ENCODE results near the gene MCOLN2. TPM values are rescaled to one million over a fixed set of nuclear protein-coding genes. Genes with fewer than 3 reads are reported as not detected.
A peak's percentile ranks its signal among the peaks of the same experiment; 100 is the strongest.

The MCOLN2 gene
- total RNA-seq, 2 experiments from 2014 or later = 104 to 188 TPM

GRCh38 chr1:84947536-84948410, 49.1 kb downstream of the MCOLN2 start:
- no TSS peak for BruUV-seq (replicated peaks)
- ChIA-PET CTCF (ENCODE audit: unreplicated experiment) (interaction anchor here (1.5 kb wide), 1 partner anchor 80 kb away, joined by 10 read pairs; no protein-coding TSS in a partner anchor), POLR2A (interaction anchor here (0.9 to 1.7 kb wide), 7 partner anchors 10 to 328 kb away, joined by 3 to 10 read pairs (median 3); partner anchors contain the start of genes BCL10 and C1orf52)
- no peak for TF ChIP-seq CTCF (conservative IDR thresholded peaks at IDR 0.05; ENCODE audit: low read length)
- no peak for TF ChIP-seq EZH2phosphoT487 (IDR thresholded peaks at IDR 0.05; ENCODE audit: borderline replicate concordance, low read depth, low read length)
- H3K79me2 ChIP-seq (ENCODE audit: insufficient read depth, low read depth, low read length) = no peaks in the 10 kb centered on the region
- H3K4me1 ChIP-seq (ENCODE audit: insufficient read depth, low read length, poor library complexity, severe bottlenecking) = peaks cover 20% of the 10 kb centered on the region
- peaks cover 84% of the 10 kb centered on the region for H3K36me3 ChIP-seq (ENCODE audit: insufficient read depth, low read length)
- H3K4me3 ChIP-seq (ENCODE audit: low read depth, low read length, poor library complexity, severe bottlenecking) = no peak overlapping the region
- H2AFZ ChIP-seq (ENCODE audit: low read length) = no peak overlapping the region
- H3K4me2 ChIP-seq (ENCODE audit: low read length) = no peak overlapping the region
- H3K9me3 ChIP-seq (ENCODE audit: low read length) = peaks cover 8% of the 10 kb centered on the region; the same call in 1 of the 2 replicates
- H3K9me2 ChIP-seq (ENCODE audit: insufficient read depth, low read length) = no peaks in the 10 kb centered on the region
- H3K27ac ChIP-seq (ENCODE audit: low read depth, low read length, poor library complexity, severe bottlenecking) = peak overlapping the region; percentile 9
- H4K20me1 ChIP-seq (ENCODE audit: insufficient read depth, low read length) = no peaks in the 10 kb centered on the region
- peak; percentile 18 for DNase-seq (ENCODE audit: low spot score)
- intact Hi-C loops (cut with micrococcal nuclease; ENCODE audit: unreplicated experiment) = no loop called here

- ChIA-PET POLR2A (interaction anchor here (1.4 kb wide), 1 partner anchor 11 kb away, joined by 3 read pairs; no protein-coding TSS in a partner anchor), CTCF (ENCODE audit: unreplicated experiment) (no interaction called here)
- H3K79me2 ChIP-seq (ENCODE audit: insufficient read depth, low read depth, low read length) = no peaks in the 10 kb centered on the region
- H3K9me2 ChIP-seq (ENCODE audit: insufficient read depth, low read length) = no peaks in the 10 kb centered on the region
- no peak overlapping the region for H2AFZ ChIP-seq (ENCODE audit: low read length)
- no peak overlapping the region for H3K4me3 ChIP-seq (ENCODE audit: low read depth, low read length, poor library complexity, severe bottlenecking)
- no peak overlapping the region for H3K27ac ChIP-seq (ENCODE audit: low read depth, low read length, poor library complexity, severe bottlenecking)
- BruUV-seq (replicated peaks) = no TSS peak
- peaks cover 20% of the 10 kb centered on the region for H3K4me1 ChIP-seq (ENCODE audit: insufficient read depth, low read length, poor library complexity, severe bottlenecking)
- no peak overlapping the region for H3K4me2 ChIP-seq (ENCODE audit: low read length)
- no peak for DNase-seq (ENCODE audit: low spot score)
- peaks cover 8% of the 10 kb centered on the region; the same call in 1 of the 2 replicates for H3K9me3 ChIP-seq (ENCODE audit: low read length)
- TF ChIP-seq EZH2phosphoT487 (IDR thresholded peaks at IDR 0.05; ENCODE audit: borderline replicate concordance, low read depth, low read length) = no peak
- TF ChIP-seq CTCF (conservative IDR thresholded peaks at IDR 0.05; ENCODE audit: low read length) = no peak
- H4K20me1 ChIP-seq (ENCODE audit: insufficient read depth, low read length) = no peaks in the 10 kb centered on the region
- H3K36me3 ChIP-seq (ENCODE audit: insufficient read depth, low read length) = peaks cover 72% of the 10 kb centered on the region
- intact Hi-C loops (cut with micrococcal nuclease; ENCODE audit: unreplicated experiment) = no loop called here
Observed at GRCh38 chr1:84946631-84947030, 50.3 kb downstream of the MCOLN2 start.
